ENCODE data around the gene FXYD5. TPM values are rescaled to one million over a fixed set of nuclear protein-coding genes. Genes with fewer than 3 reads are reported as not detected.

The FXYD5 gene
- total RNA-seq, 1 experiment from 2014 or later: 100 TPM

DNA sequence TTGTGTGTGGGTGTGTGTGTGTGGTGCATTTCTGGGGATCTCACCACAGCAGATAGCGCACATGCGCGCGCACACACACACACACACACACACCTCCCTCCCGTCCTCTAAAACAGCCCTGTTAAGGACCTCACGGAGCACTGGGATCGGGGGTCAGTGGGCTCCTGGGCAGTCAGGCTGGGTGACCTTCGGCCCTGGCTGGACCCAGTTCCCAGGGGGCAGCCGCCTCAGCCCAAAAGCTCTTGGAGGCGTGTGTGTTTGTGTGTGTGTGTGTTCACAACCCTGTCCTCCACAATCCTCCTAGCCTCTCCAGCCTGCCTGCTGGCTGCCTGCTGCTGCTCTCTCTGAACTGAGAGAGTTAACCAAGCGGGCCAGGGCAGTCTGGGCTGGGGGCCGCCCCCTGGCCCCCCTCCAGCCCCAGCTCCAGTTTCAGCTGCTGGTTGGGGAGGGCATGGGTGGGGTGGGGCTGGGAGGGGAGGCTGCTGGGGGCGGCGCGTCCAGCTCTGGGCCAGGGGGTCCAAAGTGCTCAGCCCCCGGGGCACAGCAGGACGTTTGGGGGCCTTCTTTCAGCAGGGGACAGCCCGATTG, 16.1 kb upstream of the FXYD5 start, which contains the start of gene FXYD1:
FXYD1 (plus strand) TSS at position 520 of the 588 bp plus-strand sequence. CDS start 1,256 bp downstream, outside the sequence.
- Histone ChIP-seq H3K23ac (ENCODE audit: insufficient read length, low read depth, low read length) (no peak within 1 kb of the TSS), H3K4me1 (ENCODE audit: insufficient read depth, low read length) (peaks cover 2% of the 10 kb centered on the region; the same call in 1 of the 2 replicates), H3K4me2 (ENCODE audit: insufficient read depth, insufficient read length, low read length) (no peak within 1 kb of the TSS), H3K9me3 (ENCODE audit: control insufficient read depth, low read depth, low read length) (no peaks in the 10 kb centered on the region), H3K23me2 (ENCODE audit: insufficient read length, low read depth, low read length, poor library complexity, severe bottlenecking) (peaks cover 17% of the 10 kb centered on the region), H4K20me1 (ENCODE audit: control insufficient read depth, insufficient read depth, insufficient read length) (no peaks in the 10 kb centered on the region), H3K56ac (ENCODE audit: insufficient read length, low read depth, low read length) (no peak within 1 kb of the TSS), H3T11ph (ENCODE audit: low read length) (no peak within 1 kb of the TSS), H4K91ac (ENCODE audit: insufficient read length, low read depth, low read length) (no peak within 1 kb of the TSS), H3K4ac (ENCODE audit: low read depth, low read length) (no peak within 1 kb of the TSS), H3K9ac (ENCODE audit: extremely low read depth, insufficient read length, low read length) (no peak within 1 kb of the TSS), H2BK12ac (ENCODE audit: insufficient read length, low read depth, low read length) (no peak within 1 kb of the TSS), H3K18ac (ENCODE audit: insufficient read length, low read depth, low read length) (no peak within 1 kb of the TSS), H2AFZ (ENCODE audit: low read length) (no peak within 1 kb of the TSS), H2BK5ac (ENCODE audit: insufficient read length, low read length) (no peak within 1 kb of the TSS), H3K14ac (ENCODE audit: insufficient read depth, low read length) (no peak within 1 kb of the TSS; the same call in 1 of the 2 replicates), H3K79me1 (ENCODE audit: insufficient read depth, low read depth, low read length, poor library complexity, severe bottlenecking) (no peaks in the 10 kb centered on the region), H2BK20ac (ENCODE audit: low read depth, low read length, poor library complexity, severe bottlenecking) (no peak within 1 kb of the TSS), H2BK15ac (ENCODE audit: low read depth, low read length) (no peak within 1 kb of the TSS), H3K27me3 (ENCODE audit: insufficient read depth, low read length) (no peaks in the 10 kb centered on the region), H2AK5ac (ENCODE audit: insufficient read length, low read length) (no peak within 1 kb of the TSS), H3K27ac (ENCODE audit: insufficient read length, low read depth, low read length) (no peak within 1 kb of the TSS), H3K79me2 (ENCODE audit: insufficient read depth, low read length) (no peaks in the 10 kb centered on the region), H4K5ac (ENCODE audit: insufficient read length, low read depth, low read length) (no peak within 1 kb of the TSS), H2BK120ac (ENCODE audit: low read depth, low read length, poor library complexity, severe bottlenecking) (no peak within 1 kb of the TSS), H4K8ac (replicated peaks; ENCODE audit: insufficient read length, low read depth, low read length) (no peak within 1 kb of the TSS)
- Mint-ChIP-seq H3K9me3 (no peaks in the 10 kb centered on the region), H3K27me3 (ENCODE audit: low read depth) (peaks cover 35% of the 10 kb centered on the region), H3K36me3 (ENCODE audit: insufficient read depth in 1 of 3, low read depth in 3 of 3) (peaks cover 0 to 3% (median 0%) of the 10 kb centered on the region in 3 experiments; a peak in 1 of 7 replicates), H3K27ac (peak within 1 kb of the TSS in 1 of 3 experiments; percentile 81; a peak in 4 of 7 replicates), H3K4me1 (peaks cover 32 to 46% of the 10 kb centered on the region in 2 experiments), H3K4me3 (peak within 1 kb of the TSS in 1 of 2 experiments; percentile 55; a peak in 3 of 5 replicates)
- DNase-seq: no peak
- WGBS (ENCODE audit: extremely low coverage, insufficient read length, low lambda C conversion rate): no CpG with 5 or more reads among the region's 18 CpGs
- TF ChIP-seq, protein P1, sequence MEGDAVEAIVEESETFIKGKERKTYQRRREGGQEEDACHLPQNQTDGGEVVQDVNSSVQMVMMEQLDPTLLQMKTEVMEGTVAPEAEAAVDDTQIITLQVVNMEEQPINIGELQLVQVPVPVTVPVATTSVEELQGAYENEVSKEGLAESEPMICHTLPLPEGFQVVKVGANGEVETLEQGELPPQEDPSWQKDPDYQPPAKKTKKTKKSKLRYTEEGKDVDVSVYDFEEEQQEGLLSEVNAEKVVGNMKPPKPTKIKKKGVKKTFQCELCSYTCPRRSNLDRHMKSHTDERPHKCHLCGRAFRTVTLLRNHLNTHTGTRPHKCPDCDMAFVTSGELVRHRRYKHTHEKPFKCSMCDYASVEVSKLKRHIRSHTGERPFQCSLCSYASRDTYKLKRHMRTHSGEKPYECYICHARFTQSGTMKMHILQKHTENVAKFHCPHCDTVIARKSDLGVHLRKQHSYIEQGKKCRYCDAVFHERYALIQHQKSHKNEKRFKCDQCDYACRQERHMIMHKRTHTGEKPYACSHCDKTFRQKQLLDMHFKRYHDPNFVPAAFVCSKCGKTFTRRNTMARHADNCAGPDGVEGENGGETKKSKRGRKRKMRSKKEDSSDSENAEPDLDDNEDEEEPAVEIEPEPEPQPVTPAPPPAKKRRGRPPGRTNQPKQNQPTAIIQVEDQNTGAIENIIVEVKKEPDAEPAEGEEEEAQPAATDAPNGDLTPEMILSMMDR (conservative IDR thresholded peaks at IDR 0.05): no peak
